ENCODE data around the gene CBL. TPM values are rescaled to one million over a fixed set of nuclear protein-coding genes. Genes with fewer than 3 reads are reported as not detected.
A peak's percentile ranks its signal among the peaks of the same experiment; 100 is the strongest.

The CBL gene
- total RNA-seq, 1 experiment from 2014 or later, result 56.4 TPM

GRCh38 chr11:119185981-119186634, 20.0 kb upstream of the CBL start:
- Histone ChIP-seq H3K9ac (ENCODE audit: extremely low read depth, insufficient read length, low read length) (no peak overlapping the region), H2BK15ac (ENCODE audit: low read depth, low read length) (no peak overlapping the region), H3K56ac (ENCODE audit: insufficient read length, low read depth, low read length) (no peak overlapping the region), H2BK20ac (ENCODE audit: low read depth, low read length, poor library complexity, severe bottlenecking) (no peak overlapping the region), H4K20me1 (ENCODE audit: control insufficient read depth, insufficient read depth, insufficient read length) (no peaks in the 10 kb centered on the region), H2BK120ac (ENCODE audit: low read depth, low read length, poor library complexity, severe bottlenecking) (no peak overlapping the region), H2BK12ac (ENCODE audit: insufficient read length, low read depth, low read length) (no peak overlapping the region), H3K79me2 (ENCODE audit: insufficient read depth, low read length) (no peaks in the 10 kb centered on the region), H4K91ac (ENCODE audit: insufficient read length, low read depth, low read length) (no peak overlapping the region), H2BK5ac (ENCODE audit: insufficient read length, low read length) (no peak overlapping the region), H4K8ac (replicated peaks; ENCODE audit: insufficient read length, low read depth, low read length) (no peak overlapping the region), H3K23me2 (ENCODE audit: insufficient read length, low read depth, low read length, poor library complexity, severe bottlenecking) (no peaks in the 10 kb centered on the region), H3K4me2 (ENCODE audit: insufficient read depth, insufficient read length, low read length) (no peak overlapping the region), H3T11ph (ENCODE audit: low read length) (no peak overlapping the region), H3K4ac (ENCODE audit: low read depth, low read length) (no peak overlapping the region), H2AK5ac (ENCODE audit: insufficient read length, low read length) (no peak overlapping the region), H3K79me1 (ENCODE audit: insufficient read depth, low read depth, low read length, poor library complexity, severe bottlenecking) (no peaks in the 10 kb centered on the region), H3K9me3 (ENCODE audit: control insufficient read depth, low read depth, low read length) (no peaks in the 10 kb centered on the region), H3K27ac (ENCODE audit: insufficient read length, low read depth, low read length) (no peak overlapping the region), H3K27me3 (ENCODE audit: insufficient read depth, low read length) (no peaks in the 10 kb centered on the region), H3K18ac (ENCODE audit: insufficient read length, low read depth, low read length) (no peak overlapping the region), H2AFZ (ENCODE audit: low read length) (no peak overlapping the region), H3K4me1 (ENCODE audit: insufficient read depth, low read length) (no peaks in the 10 kb centered on the region), H3K14ac (ENCODE audit: insufficient read depth, low read length) (no peak overlapping the region), H4K5ac (ENCODE audit: insufficient read length, low read depth, low read length) (no peak overlapping the region), H3K23ac (ENCODE audit: insufficient read length, low read depth, low read length) (no peak overlapping the region)
- Mint-ChIP-seq H3K27ac (peak overlapping the region in 1 of 3 experiments; percentile 53; a peak in 1 of 7 replicates), H3K4me3 (no peak overlapping the region; a peak in 1 of 5 replicates), H3K4me1 (peaks cover 9 to 13% of the 10 kb centered on the region in 2 experiments; a peak in 3 of 4 replicates), H3K36me3 (ENCODE audit: insufficient read depth in 1 of 3, low read depth in 3 of 3) (peaks cover 0 to 6% (median 3%) of the 10 kb centered on the region in 3 experiments; a peak in 4 of 7 replicates), H3K9me3 (no peaks in the 10 kb centered on the region), H3K27me3 (ENCODE audit: low read depth) (peaks cover 1% of the 10 kb centered on the region)
- no CpG with 5 or more reads among the region's 15 CpGs for WGBS (ENCODE audit: extremely low coverage, insufficient read length, low lambda C conversion rate)
- DNase-seq, result no peak
- TF ChIP-seq, protein P1, sequence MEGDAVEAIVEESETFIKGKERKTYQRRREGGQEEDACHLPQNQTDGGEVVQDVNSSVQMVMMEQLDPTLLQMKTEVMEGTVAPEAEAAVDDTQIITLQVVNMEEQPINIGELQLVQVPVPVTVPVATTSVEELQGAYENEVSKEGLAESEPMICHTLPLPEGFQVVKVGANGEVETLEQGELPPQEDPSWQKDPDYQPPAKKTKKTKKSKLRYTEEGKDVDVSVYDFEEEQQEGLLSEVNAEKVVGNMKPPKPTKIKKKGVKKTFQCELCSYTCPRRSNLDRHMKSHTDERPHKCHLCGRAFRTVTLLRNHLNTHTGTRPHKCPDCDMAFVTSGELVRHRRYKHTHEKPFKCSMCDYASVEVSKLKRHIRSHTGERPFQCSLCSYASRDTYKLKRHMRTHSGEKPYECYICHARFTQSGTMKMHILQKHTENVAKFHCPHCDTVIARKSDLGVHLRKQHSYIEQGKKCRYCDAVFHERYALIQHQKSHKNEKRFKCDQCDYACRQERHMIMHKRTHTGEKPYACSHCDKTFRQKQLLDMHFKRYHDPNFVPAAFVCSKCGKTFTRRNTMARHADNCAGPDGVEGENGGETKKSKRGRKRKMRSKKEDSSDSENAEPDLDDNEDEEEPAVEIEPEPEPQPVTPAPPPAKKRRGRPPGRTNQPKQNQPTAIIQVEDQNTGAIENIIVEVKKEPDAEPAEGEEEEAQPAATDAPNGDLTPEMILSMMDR (conservative IDR thresholded peaks at IDR 0.05), result no peak

Data from H9 (cell line).